DOHH2 (cell line): ENCODE results near the gene SEMA5A.

Experiments used
- H3F3A ChIP-seq: fragments of 200-600 bp; sonication (generic), shearing (Covaris generic); 2 replicates; pipeline ENCODE4 v1.6.0; 2016; ENCODE audit warnings: antibody characterized with exemption, mild to moderate bottlenecking; ENCODE audit not compliant: control insufficient read depth, insufficient read depth
- H3K27ac ChIP-seq: fragments of 200-600 bp; sonication (generic); 2 replicates; pipeline ENCODE4 v1.5.1; 2014; ENCODE audit warnings: low read depth, mild to moderate bottlenecking, low read length, moderate library complexity
- H3K27me3 ChIP-seq: fragments of 200-600 bp; sonication (generic); 2 replicates; pipeline ENCODE4 v1.6.1; 2014; ENCODE audit warnings: mild to moderate bottlenecking, low read length, mixed read lengths; ENCODE audit not compliant: control insufficient read depth
- H3K36me3 ChIP-seq: fragments of 200-600 bp; sonication (generic); 2 replicates; pipeline ENCODE4 v1.6.1; 2014; ENCODE audit warnings: mild to moderate bottlenecking, low read length, moderate library complexity, mixed read lengths; ENCODE audit not compliant: control insufficient read depth
- H3K4me1 ChIP-seq: fragments of 200-600 bp; sonication (generic); 2 replicates; pipeline ENCODE4 v1.6.1; 2014; ENCODE audit warnings: mild to moderate bottlenecking, low read length, mixed read lengths; ENCODE audit not compliant: control insufficient read depth
- H3K4me2 ChIP-seq: fragments of 200-600 bp; sonication (generic); 2 replicates; pipeline ENCODE4 v1.6.0; 2014; ENCODE audit warnings: mild to moderate bottlenecking, low read length, moderate library complexity
- H3K4me3 ChIP-seq: fragments of 200-600 bp; sonication (generic); 2 replicates; pipeline ENCODE4 v1.5.1; 2014; ENCODE audit warnings: mild to moderate bottlenecking, low read length, mixed read lengths
- H3K79me2 ChIP-seq: fragments of 200-600 bp; sonication (generic); 2 replicates; pipeline ENCODE4 v1.6.1; 2014; ENCODE audit warnings: mild to moderate bottlenecking, low read length, mixed read lengths; ENCODE audit not compliant: control insufficient read depth
- H3K9me2 ChIP-seq: fragments of 200-600 bp; sonication (generic); replicated peaks from 2 replicates; pipeline ENCODE4 v1.6.1; 2014; ENCODE audit warnings: mild to moderate bottlenecking, low read length, mixed read lengths; ENCODE audit not compliant: control insufficient read depth
- H3K9me3 ChIP-seq: fragments of 200-600 bp; sonication (generic); 2 replicates; pipeline ENCODE4 v1.6.1; 2014; ENCODE audit warnings: antibody characterized with exemption, low read length, mixed read lengths; ENCODE audit not compliant: control insufficient read depth, insufficient read depth
- H4K20me1 ChIP-seq: fragments of 200-600 bp; sonication (generic); 2 replicates; pipeline ENCODE4 v1.6.0; 2014; ENCODE audit warnings: low read depth, mild to moderate bottlenecking, antibody characterized with exemption, low read length, moderate library complexity; ENCODE audit not compliant: control insufficient read depth, insufficient read depth
- CTCF ChIP-seq: fragments of 200-600 bp; sonication (generic); IDR thresholded peaks from one replicate; pipeline ENCODE4 v1.5.1; 2014; ENCODE audit warnings: antibody characterized with exemption, mild to moderate bottlenecking, low read depth, low read length; ENCODE audit not compliant: poor library complexity, severe bottlenecking
- EZH2phosphoT487 ChIP-seq: fragments of 200-600 bp; sonication (generic); IDR thresholded peaks from 2 replicates; pipeline ENCODE4 v1.6.1; 2017; ENCODE audit warnings: borderline replicate concordance, mild to moderate bottlenecking, antibody characterized with exemption, low read length, moderate library complexity, mixed read lengths

Gene SEMA5A

DNA sequence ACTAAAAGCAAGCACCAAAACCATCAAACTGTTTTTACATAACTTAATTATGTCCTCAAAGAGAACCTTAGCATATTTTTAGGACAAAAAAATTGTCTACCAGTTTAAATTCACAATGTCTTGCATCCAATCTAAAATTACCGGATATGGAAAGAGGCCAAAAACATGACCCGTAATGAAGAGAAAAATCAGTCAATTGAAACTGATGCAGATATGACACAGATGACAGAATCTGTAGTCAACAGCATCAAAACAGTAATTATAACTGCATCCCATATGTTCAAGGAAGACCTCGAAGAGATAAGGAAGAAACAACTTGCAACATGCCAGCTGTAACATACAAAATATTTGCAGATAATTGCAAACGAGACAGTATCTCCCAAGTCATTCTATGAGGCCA lies 473.2 kb downstream of the SEMA5A start:
- Histone ChIP-seq H3K4me2 (no peak overlapping the region), H3K4me1 (no peaks in the 10 kb centered on the region), H3K4me3 (no peak overlapping the region), H3K27ac (no peak overlapping the region), H3K79me2 (no peaks in the 10 kb centered on the region), H3F3A (no peaks in the 10 kb centered on the region), H4K20me1 (no peaks in the 10 kb centered on the region), H3K9me3 (no peaks in the 10 kb centered on the region), H3K36me3 (no peaks in the 10 kb centered on the region), H3K9me2 (no peaks in the 10 kb centered on the region), H3K27me3 (no peaks in the 10 kb centered on the region)
- no peak for TF ChIP-seq CTCF
- no peak for TF ChIP-seq EZH2phosphoT487

DNA sequence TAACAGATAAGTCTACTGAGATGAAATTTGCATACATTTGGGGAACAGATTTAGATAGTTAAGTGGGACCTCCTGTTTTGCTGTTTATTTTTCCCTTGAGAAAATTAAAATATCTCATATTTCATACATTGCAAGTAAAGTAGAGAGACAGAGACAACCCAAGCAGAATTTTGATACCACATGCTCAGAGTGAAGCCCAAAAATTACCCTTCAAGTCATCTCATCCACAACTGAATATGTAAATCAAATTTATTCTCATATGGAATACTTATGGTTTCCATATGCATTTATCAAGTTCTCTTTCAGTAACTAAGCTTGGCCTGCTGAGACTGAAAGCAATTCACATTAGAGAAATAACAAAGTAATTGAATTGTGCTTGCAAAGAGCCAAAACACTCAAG lies 474.4 kb downstream of the SEMA5A start:
- Histone ChIP-seq H3K4me3 (no peak overlapping the region), H3K4me2 (no peak overlapping the region), H4K20me1 (no peaks in the 10 kb centered on the region), H3K79me2 (no peaks in the 10 kb centered on the region), H3K9me3 (no peaks in the 10 kb centered on the region), H3K9me2 (no peaks in the 10 kb centered on the region), H3K36me3 (no peaks in the 10 kb centered on the region), H3K4me1 (no peaks in the 10 kb centered on the region), H3K27ac (no peak overlapping the region), H3K27me3 (no peaks in the 10 kb centered on the region), H3F3A (no peaks in the 10 kb centered on the region)
- TF ChIP-seq EZH2phosphoT487 (no peak), CTCF (no peak)

DNA sequence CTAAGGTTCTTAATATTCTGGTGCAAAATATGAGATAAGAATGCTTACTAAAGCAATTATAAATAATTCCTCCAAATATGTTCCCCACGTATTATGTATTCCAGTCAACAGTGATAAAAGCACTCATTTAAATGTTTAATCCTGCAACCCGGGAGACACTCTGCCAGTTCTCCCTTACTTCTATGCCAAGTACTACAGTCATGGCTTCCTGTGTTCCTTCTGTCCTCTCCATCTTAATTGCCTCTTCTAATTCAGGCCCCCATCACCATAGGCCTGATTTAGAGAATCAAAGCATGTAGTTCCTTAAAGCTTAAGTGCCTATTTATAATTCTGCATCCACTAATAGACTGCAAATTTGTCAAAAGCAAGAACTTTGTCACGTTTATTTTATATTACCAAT lies 474.8 kb downstream of the SEMA5A start:
- Histone ChIP-seq H3K27ac (no peak overlapping the region), H4K20me1 (no peaks in the 10 kb centered on the region), H3K9me3 (no peaks in the 10 kb centered on the region), H3K4me1 (no peaks in the 10 kb centered on the region), H3K9me2 (no peaks in the 10 kb centered on the region), H3K79me2 (no peaks in the 10 kb centered on the region), H3K4me3 (no peak overlapping the region), H3F3A (no peaks in the 10 kb centered on the region), H3K36me3 (no peaks in the 10 kb centered on the region), H3K4me2 (no peak overlapping the region), H3K27me3 (no peaks in the 10 kb centered on the region)
- TF ChIP-seq EZH2phosphoT487 (no peak), CTCF (no peak)

- Histone ChIP-seq H3K4me2 (no peak overlapping the region), H3K9me3 (no peaks in the 10 kb centered on the region), H3K4me1 (no peaks in the 10 kb centered on the region), H3K4me3 (no peak overlapping the region), H4K20me1 (no peaks in the 10 kb centered on the region), H3F3A (no peaks in the 10 kb centered on the region), H3K27ac (no peak overlapping the region), H3K79me2 (no peaks in the 10 kb centered on the region), H3K36me3 (no peaks in the 10 kb centered on the region), H3K9me2 (no peaks in the 10 kb centered on the region), H3K27me3 (no peaks in the 10 kb centered on the region)
- TF ChIP-seq EZH2phosphoT487 (no peak), CTCF (no peak)
These were observed 476.2 kb downstream of the SEMA5A start for GRCh38 chr5:9069650-9070049.
